Hematopoietic multipotent progenitor cell treated with erythropoietin and hydrocortisone succinate and interleukin-3 and kit ligand, for 17 days (in vitro differentiated cells): ENCODE results near the gene CACNA1B.

Experiments
- DNase-seq: peaks from one replicate; pipeline ENCODE4 v3.0.0-alpha.2; 2015; ENCODE audit warnings: low spot score

The CACNA1B gene

GRCh38 chr9:137967280-137967953 lies 89.8 kb downstream of the CACNA1B start:
- DNase-seq = no peak

GRCh38 chr9:137968235-137968634 lies 90.7 kb downstream of the CACNA1B start:
- DNase-seq = no peak

DNA sequence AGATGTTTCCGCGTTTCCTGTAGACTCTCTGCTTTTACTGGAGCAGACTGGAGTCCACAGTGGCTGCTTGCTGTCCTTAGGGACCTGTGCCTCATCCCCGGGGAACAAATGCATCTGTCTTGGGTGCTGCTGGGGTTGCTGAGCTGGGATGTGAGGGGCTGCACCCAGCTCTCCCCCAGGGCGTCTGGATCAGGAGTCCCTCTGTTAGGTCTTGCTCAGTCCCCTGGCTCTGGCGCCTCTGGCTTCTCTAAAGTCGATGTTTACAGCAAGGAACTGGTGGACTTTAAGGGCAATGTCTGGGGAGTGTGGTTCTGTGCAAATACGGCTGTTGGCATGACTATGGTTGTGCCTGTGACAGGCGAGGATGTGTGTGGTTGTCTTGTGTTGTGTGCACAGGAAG lies 91.4 kb downstream of the CACNA1B start:
- DNase-seq = no peak

DNA sequence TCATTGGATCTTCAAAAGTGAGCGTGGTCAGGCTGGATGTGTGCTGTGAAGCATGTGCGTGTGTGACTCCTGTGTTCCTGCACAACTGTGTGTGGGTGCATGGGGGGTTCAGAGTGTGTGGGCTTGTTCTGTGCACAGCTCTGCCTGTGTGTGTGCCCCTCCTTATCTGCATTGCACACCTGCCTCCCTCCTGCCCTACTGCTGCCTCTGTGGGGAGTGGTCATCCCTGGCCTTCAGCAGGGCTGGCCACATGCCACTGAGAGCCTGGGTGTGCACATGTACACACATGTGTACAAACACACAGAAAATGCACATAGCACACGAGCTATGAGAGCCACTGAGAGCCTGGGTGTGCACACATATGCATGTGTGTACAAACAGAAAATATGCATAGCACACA lies 92.1 kb downstream of the CACNA1B start:
- no peak for DNase-seq

DNA sequence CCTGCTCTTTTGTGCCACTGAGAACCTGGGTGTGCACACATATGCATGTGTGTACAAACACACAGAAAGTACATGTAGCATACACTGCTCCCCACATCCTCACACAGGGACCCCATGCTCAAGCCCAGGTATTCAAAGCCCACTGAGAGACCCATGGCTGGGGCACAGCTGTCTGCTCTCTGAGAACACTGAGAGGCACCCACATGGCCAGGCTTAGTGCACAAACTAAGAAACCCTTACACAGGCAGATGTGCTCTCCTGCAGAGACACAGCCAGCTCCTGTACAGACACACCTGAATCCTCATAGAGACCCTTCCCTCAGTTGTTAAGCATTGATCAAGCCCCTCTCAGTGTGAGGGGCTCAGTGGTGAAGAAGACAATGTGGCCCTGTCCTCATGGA lies 92.5 kb downstream of the CACNA1B start:
- no peak for DNase-seq

DNA sequence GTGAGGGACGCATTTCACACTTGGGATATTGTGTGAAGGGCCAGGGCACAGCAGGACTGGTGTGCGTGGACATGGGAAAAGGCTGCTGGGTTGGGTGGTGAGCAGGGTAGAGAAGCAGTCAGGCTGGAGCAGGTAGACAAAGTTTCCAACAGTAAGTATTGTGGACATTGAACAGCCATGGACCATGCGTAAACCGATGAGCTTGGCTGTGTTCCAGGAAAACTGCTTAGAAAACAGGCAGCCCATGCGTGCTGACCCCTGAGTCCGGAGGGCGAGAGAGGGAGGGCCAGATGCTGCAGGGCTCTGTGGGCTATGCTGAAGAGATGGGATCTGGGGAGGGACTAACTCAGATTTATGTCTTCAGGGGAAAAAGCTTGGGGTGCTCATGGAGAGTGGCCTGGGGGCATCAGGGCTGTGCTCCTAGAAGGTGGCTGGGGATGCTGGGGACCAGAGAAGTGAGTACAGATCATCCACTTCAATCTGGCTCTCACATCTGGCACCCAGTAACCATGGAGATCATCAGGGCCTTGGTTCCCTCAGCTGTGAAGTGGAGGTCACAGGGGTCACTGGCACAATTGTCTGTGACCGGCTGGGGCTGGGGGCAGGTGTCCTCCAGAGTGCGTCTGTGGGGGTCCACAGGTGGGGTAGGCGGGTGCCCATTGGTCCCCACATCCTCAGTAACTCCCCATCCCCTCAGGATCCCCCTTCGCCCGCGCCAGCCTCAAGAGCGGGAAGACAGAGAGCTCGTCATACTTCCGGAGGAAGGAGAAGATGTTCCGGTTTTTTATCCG lies 93.3 kb downstream of the CACNA1B start:
- no peak for DNase-seq

DNA sequence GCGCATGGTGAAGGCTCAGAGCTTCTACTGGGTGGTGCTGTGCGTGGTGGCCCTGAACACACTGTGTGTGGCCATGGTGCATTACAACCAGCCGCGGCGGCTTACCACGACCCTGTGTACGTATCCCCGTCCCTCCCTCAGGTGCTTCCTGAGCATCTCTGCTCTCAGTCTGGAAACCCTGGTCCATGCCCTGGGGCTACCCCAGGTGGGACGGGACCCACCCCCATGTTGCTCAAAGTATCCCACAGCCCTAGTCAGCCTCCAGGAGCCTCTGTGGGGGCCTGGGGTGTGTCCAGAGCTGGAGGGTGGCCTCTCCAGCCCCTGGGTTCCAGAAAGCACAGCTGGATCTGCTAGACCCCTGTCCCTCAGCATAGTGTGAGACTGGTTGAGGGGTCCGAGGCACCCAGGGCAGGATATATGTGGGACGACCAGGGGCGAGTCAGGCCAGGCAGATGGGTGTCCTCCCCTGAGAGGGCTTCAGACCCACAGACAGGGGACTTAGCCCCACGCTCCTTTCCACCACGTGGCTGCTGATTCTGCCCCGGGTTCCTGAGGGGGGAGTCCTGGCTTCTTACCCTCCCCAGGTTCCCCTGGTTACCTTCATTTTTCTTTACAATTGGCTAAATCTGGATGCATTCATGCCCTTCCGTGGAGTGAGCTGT lies 94.0 kb downstream of the CACNA1B start:
- no peak for DNase-seq

GRCh38 chr9:137972355-137972987 lies 94.9 kb downstream of the CACNA1B start:
- no peak for DNase-seq

DNA sequence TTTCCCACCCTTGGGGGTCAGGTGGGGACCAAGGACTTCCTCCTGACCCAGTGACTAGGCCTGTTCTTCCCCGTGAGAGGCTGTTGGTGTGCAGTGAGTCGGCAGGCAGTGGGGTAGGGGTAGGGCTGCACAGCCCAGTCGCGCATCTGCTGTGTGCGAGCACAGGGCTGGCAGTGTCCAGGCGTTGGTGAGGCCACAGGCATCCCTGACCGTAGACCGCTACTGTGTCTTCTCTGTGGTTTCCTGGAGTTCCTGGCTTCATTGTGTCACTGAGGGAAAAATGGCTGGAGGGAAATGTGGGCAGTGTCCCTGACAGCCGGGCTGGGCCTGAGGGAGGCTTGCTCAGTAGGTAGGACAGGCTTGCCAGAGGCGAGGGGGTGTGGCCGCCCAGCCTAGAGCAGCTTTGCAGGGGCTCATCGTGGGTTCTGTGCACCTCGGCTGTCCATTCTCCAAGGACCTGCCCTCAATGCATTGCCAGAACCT lies 95.4 kb downstream of the CACNA1B start:
- DNase-seq = no peak

GRCh38 chr9:137973829-137974416 lies 96.3 kb downstream of the CACNA1B start:
- DNase-seq = no peak

GRCh38 chr9:137974746-137975526 lies 97.4 kb downstream of the CACNA1B start:
- no peak for DNase-seq

GRCh38 chr9:137975527-137975913 lies 97.9 kb downstream of the CACNA1B start:
- no peak for DNase-seq

DNA sequence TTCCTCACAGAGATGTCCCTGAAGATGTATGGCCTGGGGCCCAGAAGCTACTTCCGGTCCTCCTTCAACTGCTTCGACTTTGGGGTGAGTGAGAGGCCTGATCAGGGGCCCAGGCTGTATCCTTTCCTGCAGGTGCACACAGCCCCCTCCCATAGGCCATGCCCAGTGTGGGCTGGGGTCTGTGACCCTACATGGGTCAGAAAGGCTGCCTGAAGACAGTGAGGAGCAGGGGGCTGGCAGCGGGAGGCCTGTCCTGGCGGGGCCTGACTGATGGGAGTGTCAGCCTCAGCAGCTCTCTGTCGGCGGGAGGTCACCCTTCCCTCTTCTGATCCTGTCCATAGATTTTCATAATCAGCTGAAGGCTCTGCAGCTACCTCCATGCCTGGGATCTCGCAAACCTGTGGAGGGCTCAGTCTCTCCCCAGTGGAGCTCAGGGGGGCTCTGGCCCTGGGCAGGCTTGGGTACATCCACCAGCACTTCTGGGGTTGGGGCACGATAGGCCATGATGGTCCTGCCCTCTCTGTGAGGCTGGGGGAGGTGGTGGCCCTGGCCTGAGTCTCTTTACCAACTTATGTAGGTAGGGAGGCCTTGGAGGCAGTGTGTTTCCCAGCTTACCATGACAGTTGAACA lies 98.5 kb downstream of the CACNA1B start:
- no peak for DNase-seq

GRCh38 chr9:137977571-137978261 lies 100.1 kb downstream of the CACNA1B start:
- no peak for DNase-seq

DNA sequence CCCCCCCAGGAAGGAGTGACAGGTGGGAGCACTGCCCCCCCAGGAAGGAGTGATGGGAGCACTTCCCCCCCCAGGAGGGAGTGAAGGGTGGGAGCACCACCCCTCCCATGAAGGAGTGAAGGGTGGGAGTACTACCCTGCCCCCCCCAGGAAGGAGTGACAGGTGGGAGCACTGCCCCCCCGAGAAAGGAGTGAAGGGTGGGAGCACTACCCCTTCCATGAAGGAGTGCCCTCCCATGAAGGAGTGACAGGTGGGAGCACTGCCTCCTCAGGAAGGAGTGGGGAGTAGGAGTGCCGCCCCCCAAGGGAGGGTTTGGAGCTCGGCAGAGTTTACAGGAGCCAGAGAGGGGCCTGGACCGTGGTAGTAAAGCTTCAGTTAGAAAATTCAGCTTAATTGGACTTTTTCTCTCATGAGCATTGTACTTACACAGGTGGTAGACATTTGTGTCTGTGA lies 100.7 kb downstream of the CACNA1B start:
- no peak for DNase-seq

DNA sequence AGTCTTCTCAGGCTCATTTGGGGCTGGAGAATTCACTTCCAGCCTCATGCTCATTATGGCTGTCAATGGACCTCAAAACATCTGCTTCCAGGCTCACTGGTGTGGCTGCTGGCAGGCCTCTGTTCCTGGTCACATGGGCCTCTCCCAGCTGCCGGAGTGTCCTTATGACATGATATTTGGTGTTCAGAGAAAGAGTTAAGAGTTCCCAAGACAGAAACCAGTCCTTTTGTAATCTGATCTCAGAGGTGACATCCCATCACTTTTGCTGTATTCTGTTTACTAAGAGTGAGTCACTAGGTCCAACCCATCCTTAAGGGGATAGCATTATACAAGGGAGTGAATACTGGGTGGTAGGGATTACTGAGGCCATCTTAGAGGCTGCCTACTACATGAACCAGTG lies 104.6 kb downstream of the CACNA1B start:
- DNase-seq = no peak

DNA sequence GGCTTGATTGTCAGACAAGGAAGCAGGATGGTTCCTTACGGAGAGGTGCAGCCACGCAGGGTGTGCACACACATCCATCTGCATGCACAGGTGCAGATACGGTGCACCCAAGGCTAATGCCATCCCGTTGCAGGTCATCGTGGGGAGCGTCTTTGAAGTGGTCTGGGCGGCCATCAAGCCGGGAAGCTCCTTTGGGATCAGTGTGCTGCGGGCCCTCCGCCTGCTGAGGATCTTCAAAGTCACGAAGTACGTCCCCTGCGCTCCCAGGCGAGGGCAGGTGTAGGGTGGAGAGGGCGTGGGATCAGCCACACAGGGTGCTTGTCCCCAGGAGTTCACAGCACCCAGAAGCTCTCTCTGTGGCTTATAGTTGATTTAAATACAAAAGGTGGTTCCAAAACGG lies 106.4 kb downstream of the CACNA1B start:
- no peak for DNase-seq

DNA sequence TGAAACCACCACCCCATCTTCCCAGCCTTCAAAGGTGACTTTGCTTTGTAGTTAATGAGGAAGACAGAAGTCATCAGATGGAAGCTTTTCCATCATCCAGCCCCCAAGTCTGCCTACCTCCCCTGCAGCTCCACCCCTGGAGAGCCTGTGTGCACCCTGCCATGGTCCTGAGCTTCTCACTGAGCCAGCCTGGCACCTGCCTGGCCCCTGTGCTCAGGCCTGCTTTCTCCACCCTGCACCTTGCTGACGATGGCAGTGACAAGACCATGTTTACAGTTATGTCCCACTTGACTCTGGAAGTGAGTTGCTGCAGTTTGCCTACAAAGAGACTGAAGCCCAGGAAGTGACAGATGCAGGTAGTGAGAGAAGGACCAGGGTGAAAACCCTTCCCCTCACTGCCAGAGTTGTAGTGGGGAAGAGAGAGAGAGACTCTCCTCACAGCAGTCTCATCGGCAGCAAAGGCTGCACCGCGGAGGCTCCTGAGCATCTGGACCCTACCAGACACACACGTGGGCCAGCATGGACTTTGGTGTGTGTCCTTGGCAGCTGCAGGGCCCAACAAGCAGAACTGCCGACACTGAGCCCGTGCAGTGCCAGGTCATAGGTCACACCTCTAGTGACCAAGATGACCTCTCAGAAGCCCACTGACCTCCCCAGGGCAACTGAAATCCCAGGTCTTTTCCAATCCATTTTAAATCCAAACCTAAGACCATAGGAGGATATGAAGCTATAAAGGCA lies 107.1 kb downstream of the CACNA1B start:
- no peak for DNase-seq

- DNase-seq = no peak
Measured at GRCh38 chr9:137985637-137986071, 108.1 kb downstream of the CACNA1B start.
